GM12878 (cell line): ENCODE data around the gene VMO1.

Experiments
- CBFB ChIP-seq: IDR thresholded peaks from 2 replicates; pipeline ENCODE4 v1.6.1; 2016; ENCODE audit warnings: antibody characterized with exemption, low read depth
- CEBPB ChIP-seq, 2 experiments: fragments of 150-350 bp in 1 of 2; IDR thresholded peaks; 2 replicates each; pipeline ENCODE4 v1.6.1; 2012 to 2014; ENCODE audit warnings: low read depth in 2 of 2, low read length in 2 of 2, borderline replicate concordance in 1 of 2, inconsistent platforms in 1 of 2
- CTCF ChIP-seq, 3 experiments: IDR thresholded peaks in 2 of 3; conservative IDR thresholded peaks in 1 of 3; 2 replicates each; pipeline ENCODE4 v1.5.1; 2011; ENCODE audit warnings: low read depth in 3 of 3, low read length in 3 of 3, mild to moderate bottlenecking in 3 of 3, control low read depth in 2 of 3, moderate library complexity in 2 of 3, inconsistent platforms in 1 of 3, mixed read lengths in 1 of 3; ENCODE audit not compliant: control insufficient read depth in 2 of 3, insufficient read depth in 1 of 3; ENCODE audit errors: extremely low read depth in 1 of 3
- CUX1 ChIP-seq: IDR thresholded peaks from 2 replicates; pipeline ENCODE4 v1.6.1; 2012; ENCODE audit warnings: improper control_type of control experiment, low read depth, low read length; ENCODE audit not compliant: insufficient replicate concordance
- EZH2 ChIP-seq: IDR thresholded peaks from 2 replicates; pipeline ENCODE4 v1.6.1; 2012; ENCODE audit warnings: low read depth, mild to moderate bottlenecking, control low read depth, inconsistent platforms, low read length, borderline replicate concordance; ENCODE audit not compliant: control insufficient read depth
- RBBP5 ChIP-seq: fragments of 200-600 bp; sonication (generic); conservative IDR thresholded peaks from 2 replicates; pipeline ENCODE4 v1.6.1; 2016

- no peak for TF ChIP-seq CEBPB (IDR thresholded peaks at IDR 0.05; ENCODE audit: borderline replicate concordance in 1 of 2, low read depth in 2 of 2, low read length in 2 of 2)
- no peak for TF ChIP-seq RBBP5
- no peak for TF ChIP-seq CBFB
- TF ChIP-seq EZH2, result no peak
- no peak for TF ChIP-seq CTCF (IDR thresholded peaks at IDR 0.05 in 2 of 3, conservative IDR thresholded peaks at IDR 0.05 in 1 of 3; ENCODE audit: control insufficient read depth in 2 of 3, extremely low read depth in 1 of 3, insufficient read depth in 1 of 3, low read depth in 3 of 3, low read length in 3 of 3)
- no peak for TF ChIP-seq CUX1
Measured at GRCh38 chr17:4772235-4772613, 13.9 kb downstream of the VMO1 start.
